GM21619 (cell line): ENCODE results near the gene CAPN9.
"Not testable (repeated sequence)": the region's sequence is repeated elsewhere in the genome, so short reads cannot be mapped to it uniquely, and the experiment has no call there.

Experiments
- ATAC-seq: cut with Tn5 transposase; IDR thresholded peaks from one replicate; pipeline ENCODE4 v1.9.1; 2021; ENCODE audit not compliant: unreplicated experiment

CAPN9 gene

DNA sequence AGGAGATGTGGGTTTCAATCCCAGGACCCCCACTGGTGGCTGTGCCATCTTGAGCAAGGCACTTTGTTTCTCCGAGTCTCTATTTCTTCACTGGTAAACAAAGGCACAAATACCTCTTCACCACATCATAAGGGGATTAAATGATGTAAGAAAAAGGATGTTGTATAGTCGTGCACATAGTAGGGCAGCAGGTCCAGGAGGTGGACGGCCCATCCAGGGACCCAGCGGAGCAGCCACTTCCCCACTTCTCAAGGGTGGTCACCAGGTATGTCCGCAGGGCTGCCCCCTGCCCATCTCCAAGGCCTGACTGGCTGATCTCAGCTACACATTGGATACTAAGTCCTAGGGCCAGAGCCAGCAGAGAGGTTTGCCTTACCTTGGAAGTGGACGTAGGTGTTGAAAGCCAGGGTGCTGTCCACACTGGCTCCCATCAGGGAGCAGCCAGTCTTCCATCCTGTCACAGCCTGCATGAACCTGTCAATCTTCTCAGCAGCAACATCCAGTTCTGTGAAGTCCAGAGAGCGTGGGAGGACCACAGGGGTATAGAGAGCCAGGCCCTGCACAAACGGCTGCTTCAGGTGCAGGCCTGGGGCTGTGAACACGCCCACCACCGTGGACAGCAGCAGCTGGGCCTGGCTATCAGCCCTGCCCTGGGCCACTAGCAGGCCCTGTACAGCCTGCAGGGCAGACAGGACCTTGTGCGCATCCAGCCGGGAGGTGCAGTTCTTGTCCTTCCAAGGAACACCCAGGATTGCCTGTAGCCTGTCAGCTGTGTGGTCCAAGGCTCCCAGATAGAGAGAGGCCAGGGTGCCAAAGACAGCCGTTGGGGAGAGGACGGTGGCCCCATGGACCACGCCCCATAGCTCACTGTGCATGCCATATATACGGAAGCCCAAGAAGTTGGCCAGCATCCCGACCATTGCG lies 37.3 kb upstream of the CAPN9 start:
- ATAC-seq: no peak

GRCh38 chr1:230710543-230710904 lies 36.7 kb upstream of the CAPN9 start:
- no peak for ATAC-seq

- no peak for ATAC-seq
Observed at GRCh38 chr1:230711245-230711644, 35.9 kb upstream of the CAPN9 start.

DNA sequence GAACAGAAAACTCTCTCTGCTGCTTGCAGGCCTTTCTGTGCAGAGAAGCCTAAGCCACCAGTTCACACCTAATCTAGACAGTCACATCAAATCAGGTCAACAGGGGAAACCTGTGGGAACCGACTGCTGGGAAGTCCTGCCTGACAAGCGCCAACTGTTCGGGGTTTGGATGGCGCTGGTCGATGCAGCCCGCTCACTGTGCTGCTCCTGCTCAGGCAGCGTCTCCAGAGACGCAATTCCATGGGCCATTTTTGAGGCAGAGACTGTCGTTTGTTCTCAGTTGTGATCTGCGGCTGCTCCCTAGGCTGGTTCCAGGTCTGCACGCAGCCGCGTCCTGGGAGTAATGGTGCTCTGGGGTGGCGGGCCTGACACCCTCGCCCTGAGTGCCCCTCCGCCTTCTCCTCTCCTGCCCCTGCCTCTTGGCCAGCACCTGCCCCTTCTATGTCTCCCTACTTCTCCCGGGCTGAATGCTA lies 34.7 kb upstream of the CAPN9 start:
- no peak for ATAC-seq

- no peak for ATAC-seq
Observed at GRCh38 chr1:230713138-230713537, 34.0 kb upstream of the CAPN9 start.

GRCh38 chr1:230713547-230713914 lies 33.7 kb upstream of the CAPN9 start:
- ATAC-seq: no peak

- ATAC-seq: no peak
Observed at GRCh38 chr1:230713915-230714764, 33.0 kb upstream of the CAPN9 start, which contains the start of gene AGT. TSS of gene AGT (minus strand) at chr1:230714122. CDS start at chr1:230710823, 3,299 bp downstream.

DNA sequence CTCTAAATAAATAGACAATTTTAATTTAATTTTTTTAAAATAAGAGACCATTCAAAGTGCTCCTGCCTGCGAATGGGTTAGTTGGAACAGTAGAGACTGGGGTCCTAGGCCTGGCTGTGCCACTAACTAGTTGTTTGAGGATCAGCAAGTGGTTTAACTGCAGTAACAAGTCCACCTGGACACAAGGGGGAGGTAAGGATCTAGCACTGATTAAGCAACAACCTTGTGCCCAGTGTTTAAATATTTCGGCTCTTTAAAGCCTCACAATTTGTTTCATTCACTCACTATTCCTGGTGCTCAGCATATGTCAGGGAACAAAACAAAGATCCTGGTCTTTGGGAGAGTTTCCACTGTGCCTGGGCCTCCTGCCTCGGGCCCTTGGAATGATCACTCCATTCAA lies 31.7 kb upstream of the CAPN9 start:
- ATAC-seq: no peak

GRCh38 chr1:230716453-230716852 lies 30.7 kb upstream of the CAPN9 start:
- not testable (repeated sequence) for ATAC-seq

GRCh38 chr1:230717251-230717650 lies 29.9 kb upstream of the CAPN9 start:
- no peak for ATAC-seq

- not testable (repeated sequence) for ATAC-seq
Observed at GRCh38 chr1:230721849-230722522, 25.2 kb upstream of the CAPN9 start.

DNA sequence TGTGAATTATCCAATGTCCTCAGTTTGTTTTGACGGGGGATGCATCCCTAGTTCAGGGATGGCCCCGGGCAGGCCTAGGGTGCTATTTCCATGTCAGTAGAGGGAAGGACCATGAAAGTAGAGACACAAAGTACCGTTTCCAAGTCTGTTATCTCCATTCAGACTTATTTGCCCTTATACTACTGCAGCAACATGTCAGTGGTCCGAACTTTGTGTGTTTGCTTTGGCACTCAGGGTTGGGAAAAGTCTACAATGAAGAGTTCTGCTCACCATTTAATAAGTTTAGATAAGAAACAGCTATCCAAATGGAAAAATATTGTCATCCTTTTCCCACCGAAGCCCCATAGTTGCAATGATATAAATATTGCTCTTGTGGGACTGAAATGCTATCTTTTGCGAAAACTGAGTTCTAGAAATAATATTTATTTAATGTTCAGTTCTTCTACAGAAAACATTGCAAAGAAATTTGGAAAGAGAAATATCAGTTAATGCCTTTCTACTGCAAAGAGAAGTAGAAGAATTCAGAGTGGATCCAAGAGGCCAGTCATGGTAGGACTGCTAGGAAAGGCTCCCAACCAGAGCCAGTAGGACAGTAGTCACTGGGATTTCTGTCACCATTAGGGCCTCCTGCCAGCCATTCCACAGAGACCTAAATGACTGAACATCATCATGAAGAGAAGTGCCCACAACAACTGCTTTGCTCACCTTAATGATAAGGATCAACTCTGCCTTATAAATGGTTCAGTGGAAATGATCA lies 21.8 kb upstream of the CAPN9 start:
- ATAC-seq: no peak

DNA sequence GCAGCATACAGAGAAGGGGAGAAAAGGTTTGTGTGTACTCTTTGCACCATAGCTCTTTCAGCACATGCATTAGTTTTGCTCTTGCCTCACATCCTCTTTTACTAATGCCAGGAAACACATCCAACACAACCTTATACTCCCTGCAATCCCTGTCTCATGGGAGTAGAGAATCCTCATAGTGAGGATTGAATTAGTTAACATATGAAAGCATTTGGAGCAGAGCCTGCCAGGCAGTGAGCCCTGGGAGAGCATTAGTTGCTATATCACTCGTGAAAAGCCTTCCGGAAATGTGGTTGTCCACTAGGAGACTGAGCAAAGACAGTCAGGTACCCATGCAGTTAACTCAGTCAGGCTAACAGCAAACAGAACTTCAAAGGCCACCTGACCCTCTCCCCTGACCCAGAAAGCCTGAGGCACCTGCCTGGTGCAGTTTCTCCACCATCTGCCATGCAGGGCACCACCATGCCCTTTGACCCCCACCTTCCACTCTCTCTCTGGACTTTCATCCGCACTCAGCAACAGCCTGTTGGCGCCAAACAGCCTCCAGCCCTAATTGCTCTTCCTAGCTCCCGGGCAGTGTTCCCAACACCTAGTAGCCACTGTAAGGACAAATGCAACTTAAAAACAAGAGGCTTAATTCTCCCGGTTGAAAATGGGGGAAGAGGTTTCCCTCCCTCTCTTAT lies 18.3 kb upstream of the CAPN9 start:
- ATAC-seq: no peak

DNA sequence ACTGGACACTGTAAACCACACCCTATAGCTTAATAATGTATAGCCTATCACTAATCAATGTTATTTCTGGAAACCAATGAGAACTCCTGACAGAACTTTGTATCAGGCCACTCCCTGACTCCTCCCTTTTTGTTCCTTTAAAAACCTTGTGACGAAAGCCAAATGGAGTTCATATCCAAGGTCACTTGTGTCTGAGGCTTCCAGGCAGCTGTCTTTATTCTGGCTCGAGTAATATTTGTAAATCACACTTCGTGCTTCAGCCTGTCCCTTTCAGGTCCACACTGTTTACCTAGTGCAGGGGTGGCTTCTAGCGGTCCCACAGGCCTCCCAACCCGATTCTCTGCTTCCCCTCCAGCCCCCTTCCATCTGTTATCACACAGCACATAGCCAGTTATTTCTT lies 16.2 kb upstream of the CAPN9 start:
- ATAC-seq: no peak

DNA sequence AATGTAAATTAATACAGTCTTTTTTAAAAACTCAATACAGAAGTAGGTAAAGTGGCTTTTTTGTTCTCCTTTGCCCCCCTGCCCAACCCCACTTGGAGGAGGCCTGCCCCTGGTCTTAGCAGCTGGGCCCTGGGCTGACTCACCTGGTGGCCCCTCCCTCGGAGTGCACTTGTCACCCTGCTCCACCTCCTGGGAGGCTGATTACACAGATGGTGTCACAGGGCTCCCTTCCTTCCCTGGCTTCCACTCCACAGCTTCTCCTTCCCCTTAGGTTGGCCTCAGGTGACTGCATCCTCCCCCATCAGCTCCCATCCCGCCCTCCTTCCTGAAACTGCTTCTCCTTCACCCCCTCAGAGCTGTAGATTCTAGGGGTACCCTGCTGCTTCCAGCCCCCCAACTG lies 11.7 kb upstream of the CAPN9 start:
- ATAC-seq: no peak

GRCh38 chr1:230737622-230738262 lies 9.4 kb upstream of the CAPN9 start:
- no peak for ATAC-seq

GRCh38 chr1:230739564-230740290 lies 7.5 kb upstream of the CAPN9 start:
- ATAC-seq: no peak

DNA sequence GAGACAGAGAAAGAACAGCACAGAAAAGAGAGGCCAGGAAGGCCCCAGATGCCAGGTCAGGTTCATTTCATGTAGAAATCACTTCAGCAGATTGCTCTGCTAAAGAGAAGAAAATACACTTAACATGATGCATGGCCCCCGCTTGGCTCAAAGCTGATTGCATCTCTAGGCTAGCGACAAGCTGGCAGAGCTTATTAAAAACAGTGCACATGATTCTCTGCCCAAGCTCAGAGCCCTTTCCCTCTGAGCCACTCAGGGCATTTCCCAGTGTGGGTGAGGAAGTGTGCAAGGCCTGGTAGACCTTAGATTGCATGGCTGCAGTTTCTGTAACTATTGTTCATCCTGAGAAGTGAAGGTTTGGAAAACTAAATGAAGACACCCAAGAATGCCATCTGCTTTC lies 3.3 kb upstream of the CAPN9 start:
- no peak for ATAC-seq

GRCh38 chr1:230744382-230744781 lies 2.8 kb upstream of the CAPN9 start:
- no peak for ATAC-seq
